Measurements from ENCODE around the gene CITED4.

- TF ChIP-seq PATZ1 (CRISPR knock-in tag; IDR thresholded peaks at IDR 0.05; ENCODE audit: borderline replicate concordance) (no peak), CREB5 (CRISPR knock-in tag; IDR thresholded peaks at IDR 0.05; ENCODE audit: low read depth) (no peak)
Measured at GRCh38 chr1:40825435-40825788, 36.8 kb downstream of the CITED4 start.
